ENCODE results near the gene RENBP. TPM values are rescaled to one million over a fixed set of nuclear protein-coding genes. Genes with fewer than 3 reads are reported as not detected.

Gene RENBP
- total and polyA plus RNA-seq, 9 of the 15 experiments (the other 6 are each of a cell fraction or from before 2014, with no cell fraction given) = 0.07 to 14.8 (median 10.6) TPM; not detected in 1

- TF ChIP-seq ZNF212 (CRISPR knock-in tag; IDR thresholded peaks at IDR 0.05) = no peak
- no peak for TF ChIP-seq POLR2AphosphoS2 (IDR thresholded peaks at IDR 0.05; ENCODE audit: low read length)
- no peak for TF ChIP-seq CBX3 (IDR thresholded peaks at IDR 0.05; ENCODE audit: borderline replicate concordance in 1 of 2, low read length in 2 of 2)
- peak; percentile 52 for TF ChIP-seq RBFOX2 (IDR thresholded peaks at IDR 0.05; ENCODE audit: low read depth, low read length)
- no peak for TF ChIP-seq FOXP1 (CRISPR knock-in tag; IDR thresholded peaks at IDR 0.05)
- no peak for TF ChIP-seq BRD4 (IDR thresholded peaks at IDR 0.05)
- TF ChIP-seq NR2C1 (IDR thresholded peaks at IDR 0.05) = no peak
- TF ChIP-seq NR2C1 (tag; IDR thresholded peaks at IDR 0.05) = no peak
- no peak for TF ChIP-seq USF2 (CRISPR knock-in tag; IDR thresholded peaks at IDR 0.05)
- 0 out of 2 replicates have a peak, but pooled peaks have one; percentile 36 for TF ChIP-seq POLR2G (IDR thresholded peaks at IDR 0.05; ENCODE audit: low read depth, low read length)
- no peak for TF ChIP-seq CLOCK (CRISPR knock-in tag; IDR thresholded peaks at IDR 0.05; ENCODE audit: borderline replicate concordance)
- H3K9me3 ChIP-seq (replicated peaks; ENCODE audit: control insufficient read depth, insufficient read depth, low read depth, low read length) = no peaks in the 10 kb centered on the region
- no peak overlapping the region; a peak in 1 of 4 replicates for H3K9ac ChIP-seq (ENCODE audit: insufficient read depth in 1 of 2, low read depth in 2 of 2, low read length in 2 of 2)
- H4K20me1 ChIP-seq (replicated peaks; ENCODE audit: control insufficient read depth, insufficient read depth, low read length) = peaks cover 45% of the 10 kb centered on the region
- peaks cover 97% of the 10 kb centered on the region; the same call in 2 of the 3 replicates for H3K36me3 ChIP-seq (ENCODE audit: control insufficient read depth, insufficient read depth, low read length)
- FAIRE-seq (no peak), DNase-seq (ENCODE audit: extremely low read depth in 1 of 4, low spot score in 3 of 4) (no peak), ATAC-seq (no peak)
- no peak overlapping the region for H2AFZ ChIP-seq (ENCODE audit: low read depth, low read length)
- intact Hi-C loops (cut with micrococcal nuclease) (no loop called here), in situ Hi-C loops (cut with MboI) (no loop called here)
- CTCF ChIA-PET (ENCODE audit: low intra/inter-chr PET ratio) = no interaction called here
- BruUV-seq (replicated peaks) = no TSS peak
- H3K27ac ChIP-seq (ENCODE audit: extremely low read depth, low read depth, low read length) = no peak overlapping the region
- no peaks in the 10 kb centered on the region for H3K27me3 ChIP-seq (ENCODE audit: control insufficient read depth in 2 of 2, insufficient read depth in 2 of 2, low read length in 2 of 2)
- WGBS (ENCODE audit: insufficient coverage, low coverage, missing lambda C conversion rate) = 93% methylated on average over 10 of the region's 14 CpGs
- POLR2A ChIA-PET = interaction anchor here (0.7 to 1.3 kb wide), 3 partner anchors 8 to 87 kb away, joined by 3 read pairs; no protein-coding TSS in a partner anchor
- peaks cover 69% of the 10 kb centered on the region for H3K79me2 ChIP-seq (ENCODE audit: control insufficient read depth, insufficient read depth, low read length)
- H3K4me2 ChIP-seq (ENCODE audit: insufficient read depth, low read length) = no peak overlapping the region
- H3K4me3 ChIP-seq = no peak overlapping the region
- H3K4me1 ChIP-seq (replicated peaks in 1 of 2; ENCODE audit: control insufficient read depth in 2 of 2, insufficient read depth in 2 of 2, low read length in 2 of 2) = peaks cover 27 to 41% of the 10 kb centered on the region in 2 experiments
- H3K9me1 ChIP-seq (ENCODE audit: control insufficient read depth, insufficient read depth, low read length) = peaks cover 5% of the 10 kb centered on the region
These were observed 19.7 kb upstream of the RENBP start for GRCh38 chrX:153964105-153964504.
